GM21381 (cell line): ENCODE data around the gene ADGRB3.

Experiments used
- ATAC-seq: cut with Tn5 transposase; IDR thresholded peaks from one replicate; pipeline ENCODE4 v1.9.1; 2021; ENCODE audit warnings: mild to moderate bottlenecking, moderate library complexity; ENCODE audit not compliant: unreplicated experiment

ADGRB3 gene

GRCh38 chr6:69018906-69019305 is 383.8 kb downstream of the ADGRB3 start:
- ATAC-seq: no peak

- ATAC-seq: no peak
Observed at GRCh38 chr6:69019832-69020231, 384.8 kb downstream of the ADGRB3 start.

GRCh38 chr6:69022993-69023392 is 387.9 kb downstream of the ADGRB3 start:
- no peak for ATAC-seq

GRCh38 chr6:69026243-69026642 is 391.2 kb downstream of the ADGRB3 start:
- no peak for ATAC-seq

GRCh38 chr6:69026715-69027114 is 391.6 kb downstream of the ADGRB3 start:
- ATAC-seq: no peak

GRCh38 chr6:69027861-69028260 is 392.8 kb downstream of the ADGRB3 start:
- ATAC-seq: no peak

GRCh38 chr6:69038841-69039240 is 403.8 kb downstream of the ADGRB3 start:
- no peak for ATAC-seq

- no peak for ATAC-seq
Observed at GRCh38 chr6:69042297-69042696, 407.2 kb downstream of the ADGRB3 start.

- no peak for ATAC-seq
Observed at GRCh38 chr6:69044534-69044933, 409.5 kb downstream of the ADGRB3 start.

GRCh38 chr6:69059413-69059812 is 424.3 kb downstream of the ADGRB3 start:
- ATAC-seq: no peak

- ATAC-seq: no peak
Observed at GRCh38 chr6:69061066-69061465, 426.0 kb downstream of the ADGRB3 start.

- no peak for ATAC-seq
Observed at GRCh38 chr6:69063401-69063800, 428.3 kb downstream of the ADGRB3 start.

GRCh38 chr6:69064226-69064625 is 429.1 kb downstream of the ADGRB3 start:
- no peak for ATAC-seq

GRCh38 chr6:69069881-69070280 is 434.8 kb downstream of the ADGRB3 start:
- ATAC-seq: no peak

GRCh38 chr6:69072796-69073195 is 437.7 kb downstream of the ADGRB3 start:
- no peak for ATAC-seq

- no peak for ATAC-seq
Observed at GRCh38 chr6:69084746-69085335, 449.8 kb downstream of the ADGRB3 start.

GRCh38 chr6:69086689-69087088 is 451.6 kb downstream of the ADGRB3 start:
- ATAC-seq: no peak

GRCh38 chr6:69089539-69089938 is 454.5 kb downstream of the ADGRB3 start:
- ATAC-seq: no peak

- ATAC-seq: no peak
Observed at GRCh38 chr6:69090132-69090531, 455.1 kb downstream of the ADGRB3 start.

- ATAC-seq: no peak
Observed at GRCh38 chr6:69096681-69097080, 461.6 kb downstream of the ADGRB3 start.

- no peak for ATAC-seq
Observed at GRCh38 chr6:69097948-69098347, 462.9 kb downstream of the ADGRB3 start.

- no peak for ATAC-seq
Observed at GRCh38 chr6:69098910-69099309, 463.8 kb downstream of the ADGRB3 start.

GRCh38 chr6:69100772-69101171 is 465.7 kb downstream of the ADGRB3 start:
- no peak for ATAC-seq
